Ovary (tissue), 3 donors: ENCODE measurements around the gene PHC1.

Experiments
- EP300 ChIP-seq: sonication (generic); formaldehyde crosslinking; IDR thresholded peaks from one replicate; pipeline ENCODE4 v1.6.1; 2017; ENCODE audit warnings: antibody characterized with exemption
- POLR2A ChIP-seq: fragments of 450-650 bp; IDR thresholded peaks from one replicate; pipeline ENCODE4 v1.6.1; 2017; ENCODE audit warnings: antibody characterized with exemption, mild to moderate bottlenecking, moderate library complexity
- TF ChIP-seq, protein P1 (sequence below), 3 donors: fragments of 450-650 bp in 2 of 3; fragments of 200-600 bp in 1 of 3; IDR thresholded peaks; one replicate each; pipeline versions ENCODE4 v1.5.1 to v1.8.0; 2016 to 2022; ENCODE audit warnings: antibody characterized with exemption in 3 of 3, mild to moderate bottlenecking in 1 of 3
- donor health status: DM: no; HTN: no; CAD: no.

DNA sequence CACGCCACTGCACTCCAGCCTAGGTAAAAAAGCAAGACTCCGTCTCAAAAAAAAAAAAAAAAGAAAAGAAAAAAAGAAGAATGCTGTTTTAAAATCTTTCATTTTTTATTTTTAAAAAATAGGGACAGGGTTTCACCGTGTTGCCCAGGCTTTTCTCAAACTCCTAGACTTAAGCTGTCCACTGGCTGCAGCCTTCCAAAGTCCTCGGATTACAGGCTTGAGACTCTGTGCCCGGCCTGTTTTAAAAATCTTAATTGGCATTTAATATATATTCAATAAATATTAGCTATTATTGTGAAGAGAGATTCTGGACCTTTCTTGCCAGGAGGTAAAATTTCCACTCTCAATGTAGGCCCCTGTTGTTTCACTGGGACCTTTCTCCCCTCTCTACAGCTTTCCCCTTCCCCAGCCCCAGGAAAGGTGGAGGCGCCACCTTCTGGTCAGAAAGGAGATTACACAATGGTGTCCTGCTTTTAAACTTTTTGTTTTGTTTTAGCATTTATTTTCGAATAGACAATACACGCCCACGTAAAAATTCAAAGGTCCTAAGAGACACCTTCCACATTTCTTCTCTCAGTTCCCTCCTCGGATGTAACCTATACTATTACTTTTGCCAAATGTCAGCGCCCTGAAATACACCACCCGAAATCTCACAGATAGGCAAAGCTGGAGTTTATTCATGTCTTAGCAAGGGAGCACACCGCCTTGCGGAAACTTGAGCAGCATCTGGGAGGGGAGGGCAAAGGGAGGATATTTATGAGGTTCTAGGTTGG is 23.8 kb upstream of the PHC1 start:
- TF ChIP-seq, protein P1, sequence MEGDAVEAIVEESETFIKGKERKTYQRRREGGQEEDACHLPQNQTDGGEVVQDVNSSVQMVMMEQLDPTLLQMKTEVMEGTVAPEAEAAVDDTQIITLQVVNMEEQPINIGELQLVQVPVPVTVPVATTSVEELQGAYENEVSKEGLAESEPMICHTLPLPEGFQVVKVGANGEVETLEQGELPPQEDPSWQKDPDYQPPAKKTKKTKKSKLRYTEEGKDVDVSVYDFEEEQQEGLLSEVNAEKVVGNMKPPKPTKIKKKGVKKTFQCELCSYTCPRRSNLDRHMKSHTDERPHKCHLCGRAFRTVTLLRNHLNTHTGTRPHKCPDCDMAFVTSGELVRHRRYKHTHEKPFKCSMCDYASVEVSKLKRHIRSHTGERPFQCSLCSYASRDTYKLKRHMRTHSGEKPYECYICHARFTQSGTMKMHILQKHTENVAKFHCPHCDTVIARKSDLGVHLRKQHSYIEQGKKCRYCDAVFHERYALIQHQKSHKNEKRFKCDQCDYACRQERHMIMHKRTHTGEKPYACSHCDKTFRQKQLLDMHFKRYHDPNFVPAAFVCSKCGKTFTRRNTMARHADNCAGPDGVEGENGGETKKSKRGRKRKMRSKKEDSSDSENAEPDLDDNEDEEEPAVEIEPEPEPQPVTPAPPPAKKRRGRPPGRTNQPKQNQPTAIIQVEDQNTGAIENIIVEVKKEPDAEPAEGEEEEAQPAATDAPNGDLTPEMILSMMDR (IDR thresholded peaks at IDR 0.05): peak; percentile 76 to 89 (median 82)
- TF ChIP-seq POLR2A (no peak), EP300 (no peak)
